Fibroblast of peridontal ligament (primary cell): Measurements from ENCODE around the gene EPHA1.

ENCODE experiments used
- DNase-seq: peaks from one replicate; pipeline ENCODE4 v3.0.0-alpha.2; 2010; ENCODE audit errors: extremely low read depth

EPHA1 gene

GRCh38 chr7:143408686-143409561, at the start of gene EPHA1:
EPHA1 (minus strand) TSS chr7:143408856; CDS start chr7:143408805, 51 bp downstream.
- no peak for DNase-seq

- peak; percentile 94 for DNase-seq
Measured at GRCh38 chr7:143458263-143458662, 49.6 kb upstream of the EPHA1 start.

- peak; percentile 59 for DNase-seq
Measured at GRCh38 chr7:143456992-143457793, 48.5 kb upstream of the EPHA1 start.

- no peak for DNase-seq
Measured at GRCh38 chr7:143455942-143456341, 47.3 kb upstream of the EPHA1 start.

DNA sequence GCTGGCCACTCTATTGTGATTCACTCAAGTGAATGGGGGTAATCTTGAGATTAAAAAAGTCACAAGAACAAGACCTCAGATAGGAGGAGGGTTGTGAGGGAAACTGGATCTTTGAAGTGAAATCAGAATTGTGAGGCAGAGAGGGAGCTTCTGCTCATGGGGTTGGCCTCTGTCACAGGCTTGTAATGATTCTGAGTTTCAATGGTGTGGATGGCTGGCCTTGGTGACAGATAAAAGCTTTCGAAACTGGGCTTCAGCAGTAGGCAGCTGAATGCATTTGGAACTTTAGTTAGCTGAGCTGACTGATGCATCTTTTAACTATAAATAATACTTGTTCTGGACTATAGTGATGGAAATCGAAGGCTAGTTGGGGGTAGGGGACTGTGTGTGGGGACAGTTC, 46.8 kb upstream of the EPHA1 start:
- DNase-seq: no peak

- DNase-seq: peak; percentile 28
Measured at GRCh38 chr7:143454091-143454680, 45.5 kb upstream of the EPHA1 start.

- DNase-seq: no peak
Measured at GRCh38 chr7:143452495-143452894, 43.8 kb upstream of the EPHA1 start.

- no peak for DNase-seq
Measured at GRCh38 chr7:143451746-143452145, 43.1 kb upstream of the EPHA1 start.

DNA sequence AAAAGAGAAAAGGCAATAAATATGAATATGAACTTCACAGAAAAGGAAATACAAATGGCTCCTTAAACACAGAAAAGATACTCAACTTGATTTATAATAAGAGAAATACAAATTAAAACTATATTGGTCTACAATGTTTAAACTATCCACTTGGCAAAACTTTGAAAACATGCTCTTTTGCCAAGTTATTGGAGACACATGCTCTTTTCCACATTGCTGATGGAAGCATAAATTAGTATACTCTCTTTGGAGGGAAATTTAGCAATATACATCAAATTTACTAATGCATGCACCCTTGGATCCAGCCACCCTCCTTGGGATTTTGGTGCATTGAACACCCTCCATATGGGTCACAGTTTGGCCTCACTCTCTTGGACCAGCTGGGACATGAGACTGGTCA, 42.5 kb upstream of the EPHA1 start:
- no peak for DNase-seq

GRCh38 chr7:143449793-143450192, 41.1 kb upstream of the EPHA1 start:
- DNase-seq: no peak

GRCh38 chr7:143448429-143448828, 39.8 kb upstream of the EPHA1 start:
- no peak for DNase-seq

DNA sequence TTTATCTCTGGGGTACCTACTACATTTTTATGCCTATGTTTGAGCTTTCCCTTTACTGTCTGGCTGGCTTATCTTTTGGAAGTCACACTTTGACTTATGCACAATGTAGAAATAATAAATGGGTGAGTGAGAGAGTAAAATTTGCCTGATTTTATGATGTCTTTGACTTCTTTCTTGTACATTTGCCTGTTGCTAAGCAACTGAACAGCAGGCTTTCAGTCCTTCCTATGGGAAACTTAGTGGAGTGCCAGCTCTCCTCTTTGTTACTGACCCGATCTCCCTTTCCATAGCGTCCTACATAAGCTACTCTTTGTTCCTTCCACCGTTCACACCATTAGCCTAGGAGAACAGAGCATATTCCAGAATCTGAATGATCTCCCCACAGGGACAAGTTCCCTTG, 38.8 kb upstream of the EPHA1 start:
- no peak for DNase-seq

GRCh38 chr7:143444785-143445184, 36.1 kb upstream of the EPHA1 start:
- DNase-seq: no peak

GRCh38 chr7:143444063-143444782, 35.6 kb upstream of the EPHA1 start:
- DNase-seq: no peak

- no peak for DNase-seq
Measured at GRCh38 chr7:143443153-143443552, 34.5 kb upstream of the EPHA1 start, which contains the start of gene TAS2R60. TAS2R60 (plus strand) TSS chr7:143443453; CDS start chr7:143443453, 0 bp downstream.

DNA sequence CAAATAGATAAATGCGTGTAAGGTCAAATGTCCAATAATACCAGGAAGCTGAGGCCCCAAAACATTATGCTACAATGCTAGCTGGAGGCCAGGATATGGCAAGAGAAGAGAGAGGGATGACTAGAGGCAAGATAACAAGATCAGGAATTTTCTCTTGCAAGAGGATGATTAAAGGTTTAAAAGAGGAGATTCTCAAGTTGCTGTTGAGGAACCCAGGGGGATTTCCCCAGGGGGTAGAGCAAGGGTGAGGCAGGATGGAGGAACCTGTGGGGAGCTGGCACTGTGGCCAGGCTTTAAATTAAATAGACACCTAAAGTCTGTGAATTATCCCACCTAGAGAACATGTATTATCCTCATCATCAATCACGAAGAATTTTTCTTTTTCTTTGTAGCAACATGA, 31.2 kb upstream of the EPHA1 start:
- DNase-seq: no peak

- no peak for DNase-seq
Measured at GRCh38 chr7:143437578-143437977, 28.9 kb upstream of the EPHA1 start.

- no peak for DNase-seq
Measured at GRCh38 chr7:143436325-143436946, 27.8 kb upstream of the EPHA1 start.

DNA sequence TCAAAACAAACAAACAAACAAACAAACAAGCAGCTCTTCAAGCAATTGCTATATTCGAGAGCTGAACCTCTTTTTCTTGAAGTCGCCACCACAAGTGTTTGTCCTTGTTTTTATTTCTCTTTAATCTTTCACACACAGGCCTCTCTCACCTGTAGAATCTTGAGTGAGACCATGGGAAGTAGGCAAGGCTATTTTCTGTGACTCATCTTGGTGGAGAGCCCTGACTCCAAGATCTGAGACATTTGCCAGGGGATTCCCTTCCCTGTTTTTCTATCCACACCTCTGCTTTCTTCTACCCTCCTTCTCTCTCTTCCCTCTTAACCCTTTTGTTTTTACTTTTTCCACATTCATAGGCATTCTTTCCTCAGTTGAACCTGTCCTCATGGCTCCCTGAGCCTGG, 26.6 kb upstream of the EPHA1 start:
- DNase-seq: no peak

DNA sequence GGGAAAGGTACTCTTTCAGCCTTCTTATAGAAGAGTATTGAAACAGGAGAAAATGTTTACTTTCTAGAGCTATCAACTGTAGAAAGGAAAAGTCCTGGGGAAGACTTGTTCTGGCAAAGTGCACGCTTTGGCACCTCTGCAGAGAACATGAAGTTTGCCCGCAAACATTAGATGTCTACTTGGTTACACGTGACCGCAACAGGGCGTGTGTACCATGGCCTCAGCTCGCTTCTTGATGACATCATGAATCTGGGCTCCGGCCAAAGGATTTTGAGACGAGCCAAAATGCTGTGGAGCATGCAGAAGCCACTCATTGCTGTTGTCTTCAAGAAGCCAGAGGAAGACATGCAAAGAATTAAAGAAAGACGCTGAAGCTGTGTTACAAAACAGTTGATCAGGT, 26.0 kb upstream of the EPHA1 start:
- DNase-seq: peak; percentile 76

DNA sequence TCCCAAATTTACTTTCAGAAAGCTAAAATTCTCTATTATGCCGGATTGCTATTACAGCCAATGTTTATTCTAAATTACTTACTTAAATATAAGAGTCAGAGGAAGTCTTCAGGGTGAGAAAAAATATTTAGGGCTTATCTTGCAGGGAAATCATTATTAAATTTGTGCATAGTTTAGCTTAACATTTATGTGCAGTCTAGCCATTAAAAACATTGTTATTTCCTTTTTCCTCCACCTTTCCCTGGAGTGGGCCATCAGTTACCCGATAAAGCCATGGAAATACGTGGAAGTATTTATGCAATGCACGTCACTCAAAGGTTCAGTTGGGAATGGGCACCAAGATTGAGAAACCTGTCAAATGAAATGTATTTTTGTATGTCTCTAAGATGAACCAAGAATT, 25.1 kb upstream of the EPHA1 start:
- DNase-seq: no peak
